IMR-90 (cell line): ENCODE measurements around the gene TDRD6. TPM values are rescaled to one million over a fixed set of nuclear protein-coding genes. Genes with fewer than 3 reads are reported as not detected.

Experiments
- ATAC-seq: fragments of 200-7000 bp; cut with Tn5 transposase; 2 replicates; pipeline ENCODE4 v1.9.1; 2020; ENCODE audit warnings: low read depth, mild to moderate bottlenecking, moderate library complexity
- BruUV-seq: library from RNA; stranded (reverse); fragments of 400-500 nt; replicated peaks from 2 replicates; lab custom pipeline; 2021; lab: Mats Ljungman, UMichigan
- CTCF ChIA-PET: fragments of 300-600 bp; formaldehyde crosslinking; extraction: SDS; loops from one replicate; lab custom pipeline; 2021; ENCODE audit warnings: antibody characterized with exemption; lab: Yijun Ruan, JAX
- POLR2A ChIA-PET: fragments of 300-600 bp; sonication (Branson Sonifier 250); formaldehyde crosslinking; loops from one replicate; lab custom pipeline; 2022; ENCODE audit warnings: antibody characterized with exemption; ENCODE audit not compliant: unreplicated experiment; lab: Charles Lee
- DNase-seq: peaks from one replicate; pipeline ENCODE4 v3.0.0; 2013
- H2AFZ ChIP-seq: replicated peaks from 2 replicates; pipeline ENCODE3; 2013; ENCODE audit warnings: low read length, mild to moderate bottlenecking; ENCODE audit not compliant: poor library complexity
- H2AK5ac ChIP-seq: 2 replicates; pipeline ENCODE4 v1.6.1; 2013; ENCODE audit warnings: low read depth, low read length, inconsistent platforms
- H2AK9ac ChIP-seq: replicated peaks from 2 replicates; pipeline ENCODE3; 2013; ENCODE audit warnings: mild to moderate bottlenecking, low read depth, low read length, moderate library complexity; ENCODE audit not compliant: poor library complexity
- H2BK120ac ChIP-seq: 2 replicates; pipeline ENCODE4 v1.6.1; 2013; ENCODE audit warnings: low read depth, low read length, inconsistent platforms
- H2BK15ac ChIP-seq: 3 replicates; pipeline ENCODE4 v1.6.1; 2013; ENCODE audit warnings: low read depth, low read length, inconsistent platforms
- H2BK20ac ChIP-seq: 2 replicates; pipeline ENCODE4 v1.6.1; 2013; ENCODE audit warnings: low read depth, mild to moderate bottlenecking, inconsistent platforms, low read length, moderate library complexity
- H2BK5ac ChIP-seq: 2 replicates; pipeline ENCODE4 v1.6.1; 2013; ENCODE audit warnings: mild to moderate bottlenecking, low read depth, low read length, inconsistent platforms; ENCODE audit not compliant: poor library complexity, severe bottlenecking
- H3K14ac ChIP-seq: replicated peaks from 2 replicates; pipeline ENCODE4 v1.6.1; 2013; ENCODE audit warnings: low read depth, low read length, inconsistent platforms
- H3K18ac ChIP-seq: 2 replicates; pipeline ENCODE4 v1.6.1; 2013; ENCODE audit warnings: low read depth, low read length, control low read depth
- H3K23ac ChIP-seq: 2 replicates; pipeline ENCODE4 v1.6.1; 2013; ENCODE audit warnings: low read depth, low read length, inconsistent platforms
- H3K27ac ChIP-seq: 2 replicates; pipeline ENCODE4 v1.5.1; 2013; ENCODE audit warnings: mild to moderate bottlenecking, control low read depth, low read length; ENCODE audit not compliant: insufficient read depth
- H3K27me3 ChIP-seq: 2 replicates; pipeline ENCODE4 v1.6.1; 2013; ENCODE audit warnings: low read length; ENCODE audit not compliant: control insufficient read depth, insufficient read depth
- H3K36me3 ChIP-seq: 2 replicates; pipeline ENCODE4 v1.6.1; 2013; ENCODE audit warnings: low read length, mixed read lengths; ENCODE audit not compliant: control insufficient read depth, insufficient read depth
- H3K4ac ChIP-seq: 2 replicates; pipeline ENCODE4 v1.6.1; 2013; ENCODE audit warnings: low read depth, low read length, inconsistent platforms
- H3K4me1 ChIP-seq: 2 replicates; pipeline ENCODE4 v1.6.1; 2013; ENCODE audit warnings: low read length, mixed read lengths; ENCODE audit not compliant: control insufficient read depth, insufficient read depth
- H3K4me2 ChIP-seq: 2 replicates; pipeline ENCODE4 v1.6.1; 2013; ENCODE audit warnings: low read depth, mild to moderate bottlenecking, control low read depth, low read length, moderate library complexity
- H3K4me3 ChIP-seq: 2 replicates; pipeline ENCODE4 v1.5.1; 2013; ENCODE audit warnings: low read depth, mild to moderate bottlenecking, control low read depth, low read length, moderate library complexity; ENCODE audit not compliant: insufficient read depth
- H3K56ac ChIP-seq: 2 replicates; pipeline ENCODE4 v1.6.1; 2013; ENCODE audit warnings: low read length, inconsistent platforms; ENCODE audit not compliant: insufficient read depth; ENCODE audit errors: extremely low read depth
- H3K79me1 ChIP-seq, 2 experiments: 2 replicates each; pipeline ENCODE4 v1.6.1; 2013; ENCODE audit warnings: low read length in 2 of 2, inconsistent platforms in 1 of 2, low read depth in 1 of 2
- H3K9ac ChIP-seq: 2 replicates; pipeline ENCODE4 v1.6.1; 2013; ENCODE audit warnings: low read depth, low read length, control low read depth
- H3K9me1 ChIP-seq: 2 replicates; pipeline ENCODE4 v1.6.1; 2013; ENCODE audit warnings: low read length, inconsistent platforms; ENCODE audit not compliant: insufficient read depth
- H3K9me3 ChIP-seq: 2 replicates; pipeline ENCODE4 v1.6.1; 2013; ENCODE audit warnings: low read length; ENCODE audit not compliant: control insufficient read depth, insufficient read depth
- H4K20me1 ChIP-seq: 2 replicates; pipeline ENCODE4 v1.6.1; 2013; ENCODE audit warnings: low read length, inconsistent platforms; ENCODE audit not compliant: insufficient read depth
- H4K5ac ChIP-seq: 2 replicates; pipeline ENCODE4 v1.6.1; 2013; ENCODE audit warnings: mild to moderate bottlenecking, low read depth, low read length, control low read depth
- H4K8ac ChIP-seq, 2 experiments: 2 replicates each; pipeline ENCODE4 v1.6.1; 2013; ENCODE audit warnings: low read depth in 2 of 2, low read length in 2 of 2, control low read depth in 1 of 2, inconsistent platforms in 1 of 2
- H4K91ac ChIP-seq: 2 replicates; pipeline ENCODE4 v1.6.1; 2013; ENCODE audit warnings: low read depth, low read length, inconsistent platforms; ENCODE audit not compliant: insufficient read depth
- CHD1 ChIP-seq: IDR thresholded peaks from 2 replicates; pipeline ENCODE4 v1.6.1; 2012; ENCODE audit warnings: low read depth, low read length, improper control_type of control experiment
- CTCF ChIP-seq: conservative IDR thresholded peaks from 2 replicates; pipeline ENCODE4 v1.5.1; 2012; ENCODE audit warnings: mild to moderate bottlenecking, low read depth, low read length, improper control_type of control experiment
- FOS ChIP-seq: fragments of 150-350 bp; IDR thresholded peaks from 2 replicates; pipeline ENCODE4 v1.6.1; 2016; ENCODE audit warnings: low read depth, low read length
- MAFK ChIP-seq: IDR thresholded peaks from 2 replicates; pipeline ENCODE4 v1.6.1; 2012; ENCODE audit warnings: low read depth, low read length, improper control_type of control experiment
- MAZ ChIP-seq: IDR thresholded peaks from 2 replicates; pipeline ENCODE4 v1.6.1; 2012; ENCODE audit warnings: low read depth, mild to moderate bottlenecking, low read length, improper control_type of control experiment, moderate library complexity, borderline replicate concordance
- NFE2L2 ChIP-seq: fragments of 150-350 bp; IDR thresholded peaks from 2 replicates; pipeline ENCODE4 v1.6.1; 2016; ENCODE audit warnings: low read depth, mild to moderate bottlenecking, low read length
- POLR2A ChIP-seq: IDR thresholded peaks from 2 replicates; pipeline ENCODE4 v1.6.1; 2012; ENCODE audit warnings: mild to moderate bottlenecking, low read depth, low read length
- RAD21 ChIP-seq: IDR thresholded peaks from 2 replicates; pipeline ENCODE4 v1.6.1; 2012; ENCODE audit warnings: low read length, improper control_type of control experiment
- RFX5 ChIP-seq: IDR thresholded peaks from 2 replicates; pipeline ENCODE4 v1.8.0; 2012; ENCODE audit warnings: low read depth, mild to moderate bottlenecking, low read length, moderate library complexity
- SMC3 ChIP-seq: fragments of 150-350 bp; IDR thresholded peaks from 2 replicates; pipeline ENCODE4 v1.6.1; 2016; ENCODE audit warnings: low read depth, mild to moderate bottlenecking, antibody characterized with exemption, low read length, moderate library complexity
- WGBS, 2 experiments: methylation state at CpG; one replicate each; pipeline versions ENCODE4 v1.1.5 to v1.1.7; 2013; ENCODE audit warnings: missing lambda C conversion rate in 2 of 2; ENCODE audit not compliant: insufficient read length in 1 of 2; ENCODE audit errors: extremely low coverage in 2 of 2; 5-methylcytosine and 5-hydroxymethylcytosine counted together
- dilution Hi-C: fragments of 300-500 bp; cut with HindIII; formaldehyde crosslinking; loops from one replicate; pipeline ENCODE4 v1.14.3; 2018; ENCODE audit warnings: low sequenced_read_pairs; ENCODE audit not compliant: unreplicated experiment
- in situ Hi-C: fragments of 300-500 bp; cut with MboI; formaldehyde crosslinking; loops from 3 replicates; pipeline ENCODE4 v1.14.3; 2019; ENCODE audit warnings: low sequenced_read_pairs, inconsistent platforms, mixed read lengths
- intact Hi-C: fragments of 100-400 bp; cut with micrococcal nuclease; formaldehyde crosslinking; loops from 2 replicates; pipeline ENCODE4 v1.10.0; 2022
- polyA plus RNA-seq, 3 experiments: library from polyadenylated mRNA; depleted of rRNA; stranded (reverse); fragments of >200 nt; gene quantifications; 2 replicates each; pipeline ENCODE4 v1.2.3, GENCODE V29; 2012; ENCODE audit warnings: low replicate concordance in 1 of 3
- total RNA-seq: library from RNA; depleted of rRNA; stranded (reverse); fragments of >200 nt; gene quantifications from 2 replicates; pipeline ENCODE4 v1.2.3, GENCODE V29; 2012

The TDRD6 gene
- total and polyA plus RNA-seq, 2 of the 4 experiments (the other 2 are of a cell fraction), result not detected

- Histone ChIP-seq H2BK20ac (no peak overlapping the region), H3K23ac (no peak overlapping the region), H2AK9ac (no peak overlapping the region), H3K27ac (no peak overlapping the region), H2BK15ac (no peak overlapping the region), H2BK120ac (no peak overlapping the region), H3K27me3 (no peaks in the 10 kb centered on the region), H3K9me1 (no peaks in the 10 kb centered on the region), H3K4me2 (no peak overlapping the region), H2BK5ac (no peak overlapping the region), H4K8ac (no peak overlapping the region), H3K14ac (no peak overlapping the region), H3K9ac (no peak overlapping the region), H3K4me1 (no peaks in the 10 kb centered on the region), H3K79me1 (no peaks in the 10 kb centered on the region), H2AK5ac (no peak overlapping the region), H3K9me3 (no peaks in the 10 kb centered on the region), H4K91ac (no peak overlapping the region), H4K5ac (no peak overlapping the region), H3K18ac (no peak overlapping the region), H3K56ac (no peak overlapping the region), H4K20me1 (no peaks in the 10 kb centered on the region), H3K36me3 (no peaks in the 10 kb centered on the region), H3K4me3 (no peak overlapping the region), H2AFZ (no peak overlapping the region), H3K4ac (no peak overlapping the region)
- TF ChIP-seq POLR2A (no peak), NFE2L2 (no peak), RAD21 (no peak), CTCF (no peak), CHD1 (no peak), MAFK (no peak), SMC3 (no peak), FOS (no peak), RFX5 (no peak), MAZ (no peak)
- no CpG with 5 or more reads among the region's 2 CpGs for WGBS, 2 experiments
- ChIA-PET POLR2A (no interaction called here), CTCF (no interaction called here)
- no peak for ATAC-seq
- in situ Hi-C loops, result no loop called here
- dilution Hi-C loops, result no loop called here
- intact Hi-C loops, result no loop called here
- DNase-seq, result no peak
- BruUV-seq, result no TSS peak
These were observed 26.2 kb upstream of the TDRD6 start for GRCh38 chr6:46661483-46661882.
